ENCODE results near the gene VPREB3.

The VPREB3 gene

DNA sequence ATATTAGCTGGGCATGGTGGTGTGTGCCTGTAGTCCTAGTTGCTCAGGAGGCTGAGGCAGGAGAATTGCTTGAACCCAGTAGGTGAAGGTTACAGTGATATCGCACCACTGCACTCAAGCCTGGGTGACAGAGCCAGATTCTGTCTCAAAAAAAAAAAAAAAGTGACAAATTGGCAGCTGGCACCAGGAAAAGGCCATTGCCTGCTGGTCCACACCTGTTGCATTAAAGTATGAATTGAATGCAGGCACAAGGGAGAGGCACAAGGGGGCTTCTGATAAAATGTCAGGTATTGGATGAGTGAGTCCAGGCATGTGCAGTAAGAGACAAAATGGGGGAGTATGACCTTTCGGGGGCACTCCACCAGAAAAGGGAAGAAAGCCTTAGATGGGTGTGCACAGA lies 31.5 kb downstream of the VPREB3 start:
- Histone ChIP-seq H2AFZ (ENCODE audit: low read length) (no peak overlapping the region), H3K27ac (ENCODE audit: low read length) (no peak overlapping the region), H3K9me2 (replicated peaks; ENCODE audit: insufficient read depth, low read length) (no peaks in the 10 kb centered on the region), H3K27me3 (replicated peaks; ENCODE audit: insufficient read depth, low read length) (no peaks in the 10 kb centered on the region), H3F3A (ENCODE audit: insufficient read depth, low read length) (no peaks in the 10 kb centered on the region), H3K79me2 (ENCODE audit: low read length) (no peaks in the 10 kb centered on the region), H3K36me3 (replicated peaks; ENCODE audit: insufficient read depth, low read length) (no peaks in the 10 kb centered on the region), H3K9me3 (replicated peaks; ENCODE audit: insufficient read depth, low read length) (no peaks in the 10 kb centered on the region), H3K4me1 (ENCODE audit: low read length) (no peaks in the 10 kb centered on the region), H3K9ac (ENCODE audit: low read length) (no peak overlapping the region), H3K4me2 (ENCODE audit: low read depth, low read length) (no peak overlapping the region), H4K20me1 (ENCODE audit: insufficient read depth, low read length) (no peaks in the 10 kb centered on the region), H3K4me3 (ENCODE audit: low read length) (no peak overlapping the region)
- no peak for DNase-seq
- TF ChIP-seq EZH2 (optimal IDR thresholded peaks at IDR 0.05; ENCODE audit: low read depth, low read length) (no peak), EZH2phosphoT487 (IDR thresholded peaks at IDR 0.05; ENCODE audit: low read length) (no peak)
- TF ChIP-seq, protein P1, sequence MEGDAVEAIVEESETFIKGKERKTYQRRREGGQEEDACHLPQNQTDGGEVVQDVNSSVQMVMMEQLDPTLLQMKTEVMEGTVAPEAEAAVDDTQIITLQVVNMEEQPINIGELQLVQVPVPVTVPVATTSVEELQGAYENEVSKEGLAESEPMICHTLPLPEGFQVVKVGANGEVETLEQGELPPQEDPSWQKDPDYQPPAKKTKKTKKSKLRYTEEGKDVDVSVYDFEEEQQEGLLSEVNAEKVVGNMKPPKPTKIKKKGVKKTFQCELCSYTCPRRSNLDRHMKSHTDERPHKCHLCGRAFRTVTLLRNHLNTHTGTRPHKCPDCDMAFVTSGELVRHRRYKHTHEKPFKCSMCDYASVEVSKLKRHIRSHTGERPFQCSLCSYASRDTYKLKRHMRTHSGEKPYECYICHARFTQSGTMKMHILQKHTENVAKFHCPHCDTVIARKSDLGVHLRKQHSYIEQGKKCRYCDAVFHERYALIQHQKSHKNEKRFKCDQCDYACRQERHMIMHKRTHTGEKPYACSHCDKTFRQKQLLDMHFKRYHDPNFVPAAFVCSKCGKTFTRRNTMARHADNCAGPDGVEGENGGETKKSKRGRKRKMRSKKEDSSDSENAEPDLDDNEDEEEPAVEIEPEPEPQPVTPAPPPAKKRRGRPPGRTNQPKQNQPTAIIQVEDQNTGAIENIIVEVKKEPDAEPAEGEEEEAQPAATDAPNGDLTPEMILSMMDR (IDR thresholded peaks at IDR 0.05; ENCODE audit: low read length), result no peak

DNA sequence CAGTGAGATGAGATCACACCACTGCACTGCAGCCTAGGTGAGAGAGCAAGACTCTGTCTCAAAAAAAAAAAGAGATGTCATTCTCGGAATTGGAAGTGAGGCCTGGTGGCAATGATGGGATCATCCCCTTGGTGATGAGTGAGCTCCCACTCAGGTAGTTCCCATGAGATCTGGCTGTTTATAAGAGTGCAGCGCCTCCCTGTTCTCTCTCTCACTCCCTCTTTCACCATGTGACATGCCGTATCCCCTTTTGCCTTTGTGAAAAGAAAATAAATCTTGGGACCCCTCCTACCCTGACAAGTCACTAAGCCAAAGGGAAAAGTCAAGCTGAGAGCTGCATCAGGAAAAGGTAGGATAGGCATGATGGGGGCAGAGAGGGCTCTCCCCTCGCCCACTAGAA lies 32.1 kb downstream of the VPREB3 start:
- Histone ChIP-seq H3K79me2 (ENCODE audit: low read length) (no peaks in the 10 kb centered on the region), H3K27ac (ENCODE audit: low read length) (no peak overlapping the region), H3F3A (ENCODE audit: insufficient read depth, low read length) (no peaks in the 10 kb centered on the region), H3K4me2 (ENCODE audit: low read depth, low read length) (no peak overlapping the region), H2AFZ (ENCODE audit: low read length) (no peak overlapping the region), H3K4me1 (ENCODE audit: low read length) (peaks cover 4% of the 10 kb centered on the region), H3K9me3 (replicated peaks; ENCODE audit: insufficient read depth, low read length) (no peaks in the 10 kb centered on the region), H3K4me3 (ENCODE audit: low read length) (no peak overlapping the region), H3K9ac (ENCODE audit: low read length) (no peak overlapping the region), H3K27me3 (replicated peaks; ENCODE audit: insufficient read depth, low read length) (no peaks in the 10 kb centered on the region), H3K9me2 (replicated peaks; ENCODE audit: insufficient read depth, low read length) (no peaks in the 10 kb centered on the region), H4K20me1 (ENCODE audit: insufficient read depth, low read length) (no peaks in the 10 kb centered on the region), H3K36me3 (replicated peaks; ENCODE audit: insufficient read depth, low read length) (no peaks in the 10 kb centered on the region)
- DNase-seq, result no peak
- TF ChIP-seq EZH2phosphoT487 (IDR thresholded peaks at IDR 0.05; ENCODE audit: low read length) (no peak), EZH2 (optimal IDR thresholded peaks at IDR 0.05; ENCODE audit: low read depth, low read length) (no peak)
- TF ChIP-seq, protein P1 (IDR thresholded peaks at IDR 0.05; ENCODE audit: low read length), result no peak

DNA sequence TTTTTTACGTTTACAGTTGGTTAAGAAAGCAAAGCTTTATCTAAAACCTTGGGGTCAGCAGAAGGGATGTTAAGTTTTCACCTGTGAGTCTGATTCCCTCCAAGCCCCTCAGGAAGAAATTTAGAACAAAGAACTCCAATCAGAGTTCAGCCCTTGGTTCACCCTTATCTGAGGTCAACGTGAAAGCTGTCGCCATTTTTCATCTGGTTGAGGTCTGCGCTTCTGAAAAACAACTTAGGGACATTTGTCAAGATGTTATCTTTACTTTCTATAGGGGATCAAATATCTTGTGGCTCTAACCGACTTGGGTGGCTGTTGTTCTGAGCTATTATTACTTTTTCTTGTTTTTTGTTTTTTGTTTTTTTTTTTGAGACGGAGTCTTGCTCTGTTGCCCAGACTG lies 33.4 kb downstream of the VPREB3 start:
- Histone ChIP-seq H3K4me3 (ENCODE audit: low read length) (no peak overlapping the region), H3F3A (ENCODE audit: insufficient read depth, low read length) (no peaks in the 10 kb centered on the region), H2AFZ (ENCODE audit: low read length) (no peak overlapping the region), H3K27ac (ENCODE audit: low read length) (no peak overlapping the region), H3K36me3 (replicated peaks; ENCODE audit: insufficient read depth, low read length) (no peaks in the 10 kb centered on the region), H3K79me2 (ENCODE audit: low read length) (peaks cover 13% of the 10 kb centered on the region), H3K9me3 (replicated peaks; ENCODE audit: insufficient read depth, low read length) (no peaks in the 10 kb centered on the region), H3K9me2 (replicated peaks; ENCODE audit: insufficient read depth, low read length) (no peaks in the 10 kb centered on the region), H3K4me2 (ENCODE audit: low read depth, low read length) (no peak overlapping the region), H3K27me3 (replicated peaks; ENCODE audit: insufficient read depth, low read length) (no peaks in the 10 kb centered on the region), H3K9ac (ENCODE audit: low read length) (no peak overlapping the region), H4K20me1 (ENCODE audit: insufficient read depth, low read length) (no peaks in the 10 kb centered on the region), H3K4me1 (ENCODE audit: low read length) (peaks cover 7% of the 10 kb centered on the region)
- no peak for TF ChIP-seq EZH2 (optimal IDR thresholded peaks at IDR 0.05; ENCODE audit: low read depth, low read length)
- TF ChIP-seq, protein P1 (IDR thresholded peaks at IDR 0.05; ENCODE audit: low read length), result no peak
- TF ChIP-seq EZH2phosphoT487 (IDR thresholded peaks at IDR 0.05; ENCODE audit: low read length), result no peak
- DNase-seq, result no peak
